Measurements from ENCODE around the gene TDG.

DNA sequence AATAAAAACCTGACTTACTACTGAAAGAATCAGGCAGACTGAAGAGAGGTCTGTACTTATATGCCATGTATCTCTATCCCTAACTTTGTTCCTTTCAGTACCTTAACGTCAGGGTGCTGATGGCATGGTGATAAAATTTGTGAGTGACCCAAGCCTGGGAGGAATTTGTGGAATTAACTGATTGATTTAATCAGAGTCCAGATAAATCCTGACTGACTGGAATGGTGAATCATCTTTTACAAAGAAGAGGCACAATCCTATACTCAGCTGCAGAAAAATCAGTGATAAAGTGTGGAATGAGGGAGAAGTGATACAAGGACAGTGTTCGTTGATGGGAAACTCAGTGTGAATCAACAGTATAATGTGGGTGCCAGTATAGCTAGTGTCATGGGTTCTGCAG lies 3.7 kb downstream of the TDG start:
- TF ChIP-seq CTCF (IDR thresholded peaks at IDR 0.05): no peak
- TF ChIP-seq POLR2A (IDR thresholded peaks at IDR 0.05): no peak

Data from upper lobe of left lung (tissue), 4 donors.